ENCODE measurements around the gene AHI1.
A peak's percentile ranks its signal among the peaks of the same experiment; 100 is the strongest.

The AHI1 gene

GRCh38 chr6:135236732-135237131, 260.8 kb downstream of the AHI1 start:
- H3K4me3 ChIP-seq (ENCODE audit: low read depth, low read length): no peak overlapping the region
- TF ChIP-seq MAX (IDR thresholded peaks at IDR 0.05; ENCODE audit: low read depth, low read length) (no peak), MYC (IDR thresholded peaks at IDR 0.05; ENCODE audit: low read depth, low read length) (no peak), CTCF (IDR thresholded peaks at IDR 0.05; ENCODE audit: low read depth, low read length) (no peak), POLR2A (IDR thresholded peaks at IDR 0.05; ENCODE audit: extremely low read depth, insufficient read length) (no peak)
- DNase-seq (ENCODE audit: low read depth): no peak

- no peak overlapping the region for H3K4me3 ChIP-seq (ENCODE audit: low read depth, low read length)
- DNase-seq (ENCODE audit: low read depth): no peak
- TF ChIP-seq CTCF (IDR thresholded peaks at IDR 0.05; ENCODE audit: low read depth, low read length) (no peak), MAX (IDR thresholded peaks at IDR 0.05; ENCODE audit: low read depth, low read length) (no peak), MYC (IDR thresholded peaks at IDR 0.05; ENCODE audit: low read depth, low read length) (no peak), POLR2A (IDR thresholded peaks at IDR 0.05; ENCODE audit: extremely low read depth, insufficient read length) (no peak)
Observed at GRCh38 chr6:135236319-135236718, 261.2 kb downstream of the AHI1 start.

GRCh38 chr6:135235716-135236115, 261.8 kb downstream of the AHI1 start:
- no peak overlapping the region for H3K4me3 ChIP-seq (ENCODE audit: low read depth, low read length)
- no peak for TF ChIP-seq MAX (IDR thresholded peaks at IDR 0.05; ENCODE audit: low read depth, low read length)
- TF ChIP-seq CTCF (IDR thresholded peaks at IDR 0.05; ENCODE audit: low read depth, low read length): no peak
- no peak for TF ChIP-seq POLR2A (IDR thresholded peaks at IDR 0.05; ENCODE audit: extremely low read depth, insufficient read length)
- no peak for TF ChIP-seq MYC (IDR thresholded peaks at IDR 0.05; ENCODE audit: low read depth, low read length)
- DNase-seq (ENCODE audit: low read depth): no peak

- no peak overlapping the region for H3K4me3 ChIP-seq (ENCODE audit: low read depth, low read length)
- TF ChIP-seq CTCF (IDR thresholded peaks at IDR 0.05; ENCODE audit: low read depth, low read length) (no peak), POLR2A (IDR thresholded peaks at IDR 0.05; ENCODE audit: extremely low read depth, insufficient read length) (no peak), MAX (IDR thresholded peaks at IDR 0.05; ENCODE audit: low read depth, low read length) (no peak), MYC (IDR thresholded peaks at IDR 0.05; ENCODE audit: low read depth, low read length) (no peak)
- DNase-seq (ENCODE audit: low read depth): no peak
Observed at GRCh38 chr6:135234492-135234780, 263.1 kb downstream of the AHI1 start.

GRCh38 chr6:135233686-135234491, 263.7 kb downstream of the AHI1 start:
- 0 out of 2 replicates have a peak, but pooled peaks have one; percentile 18 for TF ChIP-seq MAX (IDR thresholded peaks at IDR 0.05; ENCODE audit: low read depth, low read length)
- no peak for TF ChIP-seq CTCF (IDR thresholded peaks at IDR 0.05; ENCODE audit: low read depth, low read length)
- no peak overlapping the region for H3K4me3 ChIP-seq (ENCODE audit: low read depth, low read length)
- DNase-seq (ENCODE audit: low read depth): peak; percentile 63
